Left hindlimb (tissue), 1 donor: ENCODE measurements around the gene HOXA1.

Source experiments
- DNase-seq: peaks from one replicate; pipeline ENCODE4 v3.0.0-alpha.2; 2018

HOXA1 gene

GRCh38 chr7:27095897-27096767, at the start of gene HOXA1:
Gene HOXA1, minus strand, starts transcription at chr7:27096000. Its CDS starts 88 bp downstream, at chr7:27095912.
- peak; percentile 90 for DNase-seq

GRCh38 chr7:27145165-27145913, 49.5 kb upstream of the HOXA1 start:
- DNase-seq, result no peak

GRCh38 chr7:27144781-27145164, 49.0 kb upstream of the HOXA1 start:
- DNase-seq, result peak; percentile 51

GRCh38 chr7:27143950-27144780, 48.4 kb upstream of the HOXA1 start:
- DNase-seq, result peak; percentile 45

GRCh38 chr7:27143023-27143949, 47.5 kb upstream of the HOXA1 start, which contains the start of gene HOXA5:
Gene HOXA5, minus strand, starts transcription at chr7:27143681. Its CDS starts 74 bp downstream, at chr7:27143607.
- DNase-seq, result peak; percentile 87

- no peak for DNase-seq
Observed at GRCh38 chr7:27142580-27143022, 46.8 kb upstream of the HOXA1 start.

GRCh38 chr7:27141923-27142579, 46.3 kb upstream of the HOXA1 start:
- DNase-seq, result peak; percentile 40

GRCh38 chr7:27141137-27141922, 45.5 kb upstream of the HOXA1 start:
- DNase-seq, result no peak

GRCh38 chr7:27140126-27140857, 44.5 kb upstream of the HOXA1 start:
- DNase-seq, result peak; percentile 51

GRCh38 chr7:27139334-27140125, 43.7 kb upstream of the HOXA1 start:
- peak; percentile 54 for DNase-seq

- DNase-seq, result no peak
Observed at GRCh38 chr7:27138985-27139333, 43.2 kb upstream of the HOXA1 start.

- no peak for DNase-seq
Observed at GRCh38 chr7:27138472-27138871, 42.7 kb upstream of the HOXA1 start.

GRCh38 chr7:27137640-27138315, 42.0 kb upstream of the HOXA1 start:
- no peak for DNase-seq

GRCh38 chr7:27134392-27134791, 38.6 kb upstream of the HOXA1 start:
- peak; percentile 40 for DNase-seq

GRCh38 chr7:27133409-27134231, 37.8 kb upstream of the HOXA1 start:
- no peak for DNase-seq

- DNase-seq, result no peak
Observed at GRCh38 chr7:27132978-27133377, 37.2 kb upstream of the HOXA1 start.

GRCh38 chr7:27132214-27132613, 36.4 kb upstream of the HOXA1 start:
- no peak for DNase-seq
